SK-N-SH (cell line): ENCODE measurements around the gene C20orf96. TPM values are rescaled to one million over a fixed set of nuclear protein-coding genes. Genes with fewer than 3 reads are reported as not detected.

Source experiments
- CTCF ChIA-PET: fragments of 300-600, 350-600 bp; formaldehyde crosslinking; extraction: SDS; loops from one replicate; lab custom pipeline; 2021; lab: Yijun Ruan, JAX
- POLR2A ChIA-PET: fragments of 350-600 bp; sonication (Branson Sonifier 250); formaldehyde crosslinking; extraction: SDS; loops from one replicate; lab custom pipeline; 2020; ENCODE audit warnings: antibody characterized with exemption, inconsistent platforms; lab: Yijun Ruan, JAX
- DNase-seq: peaks from one replicate; pipeline ENCODE4 v3.0.0; 2012
- H2AFZ ChIP-seq: fragments of 200-600 bp; sonication (generic); 2 replicates; pipeline ENCODE4 v1.8.1; 2016; ENCODE audit warnings: antibody characterized with exemption, mild to moderate bottlenecking, low read depth
- H3F3A ChIP-seq: fragments of 200-600 bp; sonication (generic); replicated peaks from 2 replicates; pipeline ENCODE3; 2016; ENCODE audit warnings: antibody characterized with exemption, mild to moderate bottlenecking; ENCODE audit not compliant: insufficient read depth
- H3K27ac ChIP-seq, 2 experiments: fragments of 200-500 bp in 1 of 2; fragments of 200-600 bp in 1 of 2; sonication (Bioruptor generic) in 1 of 2; sonication (generic), shearing (Covaris generic) in 1 of 2; 2 replicates each; pipeline versions ENCODE4 v1.5.1 to v1.6.1; 2014 to 2016; ENCODE audit warnings: low read depth in 2 of 2, inconsistent platforms in 1 of 2, low read length in 1 of 2, mild to moderate bottlenecking in 1 of 2, mixed read lengths in 1 of 2
- H3K27me3 ChIP-seq: fragments of 200-600 bp; sonication (generic), shearing (Covaris generic); 2 replicates; pipeline ENCODE4 v1.6.1; 2016; ENCODE audit warnings: mixed run types; ENCODE audit not compliant: insufficient read depth
- H3K36me3 ChIP-seq, 2 experiments: fragments of 200-500 bp in 1 of 2; fragments of 200-600 bp in 1 of 2; sonication (Bioruptor generic) in 1 of 2; sonication (generic) in 1 of 2; replicated peaks in 1 of 2; 2 replicates each; pipeline versions ENCODE3 to v1.5.1; 2014 to 2016; ENCODE audit warnings: low read length in 1 of 2, mild to moderate bottlenecking in 1 of 2; ENCODE audit not compliant: insufficient read depth in 2 of 2, control insufficient read depth in 1 of 2
- H3K4me1 ChIP-seq, 2 experiments: fragments of 200-500 bp in 1 of 2; fragments of 200-600 bp in 1 of 2; sonication (Bioruptor generic) in 1 of 2; sonication (generic), shearing (Covaris generic) in 1 of 2; 2 replicates each; pipeline versions ENCODE4 v1.5.1 to v1.6.1; 2014 to 2016; ENCODE audit warnings: low read depth in 1 of 2, low read length in 1 of 2, mixed run types in 1 of 2; ENCODE audit not compliant: insufficient read depth in 2 of 2, control insufficient read depth in 1 of 2
- H3K4me2 ChIP-seq: fragments of 200-600 bp; sonication (generic), shearing (Covaris generic); 2 replicates; pipeline ENCODE4 v1.6.1; 2017; ENCODE audit warnings: mixed run types
- H3K4me3 ChIP-seq, 2 experiments: fragments of 200-500 bp in 1 of 2; fragments of 200-600 bp in 1 of 2; sonication (Bioruptor generic) in 1 of 2; sonication (generic), shearing (Covaris generic) in 1 of 2; 2 replicates each; pipeline versions ENCODE4 v1.5.1 to v1.8.1; 2014 to 2016; ENCODE audit warnings: low read depth in 2 of 2, inconsistent platforms in 1 of 2, low read length in 1 of 2, mild to moderate bottlenecking in 1 of 2, mixed read lengths in 1 of 2, moderate library complexity in 1 of 2
- H3K79me2 ChIP-seq: fragments of 200-600 bp; sonication (generic); 2 replicates; pipeline ENCODE4 v1.8.1; 2017; ENCODE audit warnings: mild to moderate bottlenecking; ENCODE audit not compliant: insufficient read depth
- H3K9ac ChIP-seq: fragments of 200-600 bp; sonication (generic); 2 replicates; pipeline ENCODE4 v1.6.1; 2017; ENCODE audit warnings: mixed run types
- H3K9me2 ChIP-seq: fragments of 200-600 bp; sonication (generic); 2 replicates; pipeline ENCODE4 v1.6.1; 2017; ENCODE audit warnings: mixed run types
- H3K9me3 ChIP-seq: fragments of 200-600 bp; sonication (generic); 2 replicates; pipeline ENCODE4 v1.6.1; 2017; ENCODE audit warnings: mixed run types, mild to moderate bottlenecking, moderate library complexity
- H4K20me1 ChIP-seq: fragments of 200-600 bp; sonication (generic); 2 replicates; pipeline ENCODE4 v1.6.1; 2017; ENCODE audit warnings: mild to moderate bottlenecking, mixed run types; ENCODE audit not compliant: insufficient read depth
- EP300 ChIP-seq, 2 experiments: IDR thresholded peaks; 2 replicates each; pipeline versions ENCODE4 v1.4.0 to v1.6.1; 2012; ENCODE audit warnings: borderline replicate concordance in 1 of 2, low read depth in 1 of 2, low read length in 1 of 2
- FOXM1 ChIP-seq: IDR thresholded peaks from 2 replicates; pipeline ENCODE4 v1.4.0; 2012; ENCODE audit warnings: low read depth, mild to moderate bottlenecking
- IRF3 ChIP-seq: fragments of 150-350 bp; IDR thresholded peaks from 2 replicates; pipeline ENCODE4 v1.6.1; 2016; ENCODE audit warnings: mild to moderate bottlenecking, low read depth, low read length
- JUND ChIP-seq: IDR thresholded peaks from 2 replicates; pipeline ENCODE4 v1.4.0; 2012
- NFIC ChIP-seq: IDR thresholded peaks from 2 replicates; pipeline ENCODE4 v1.4.0; 2012; ENCODE audit warnings: borderline replicate concordance
- RFX5 ChIP-seq: IDR thresholded peaks from 2 replicates; pipeline ENCODE4 v1.6.1; 2012; ENCODE audit warnings: mild to moderate bottlenecking, improper control_type of control experiment, low read length
- RXRA ChIP-seq: IDR thresholded peaks from 2 replicates; pipeline ENCODE4 v1.4.0; 2012; ENCODE audit warnings: low read depth, mild to moderate bottlenecking, borderline replicate concordance
- ZBTB33 ChIP-seq: IDR thresholded peaks from 2 replicates; pipeline ENCODE4 v1.4.0; 2012; ENCODE audit warnings: low read depth, borderline replicate concordance
- whole genome bisulfite sequencing: methylation state at CpG from one replicate; pipeline ENCODE4 v1.1.6; 2017; ENCODE audit warnings: low lambda C conversion rate; 5-methylcytosine and 5-hydroxymethylcytosine counted together
- polyA plus RNA-seq, 3 experiments: library from polyadenylated mRNA; depleted of rRNA; stranded (reverse); fragments of >200 nt; gene quantifications; 2 replicates each; pipeline ENCODE4 v1.2.3, GENCODE V29; 2012
- TF ChIP-seq, protein P1 (sequence below): IDR thresholded peaks from 2 replicates; pipeline ENCODE4 v1.6.1; 2012; ENCODE audit warnings: mild to moderate bottlenecking, low read depth, low read length, moderate library complexity
- TF ChIP-seq, protein P2 (sequence below): fragments of 150-350 bp; IDR thresholded peaks from 2 replicates; pipeline ENCODE4 v1.6.1; 2017; ENCODE audit warnings: antibody characterized with exemption, low read length, low read depth, borderline replicate concordance

The C20orf96 gene
- polyA plus RNA-seq, 1 of the 3 experiments (the other 2 are of a cell fraction) = 16.6 TPM

- POLR2A ChIA-PET = no interaction called here
- no peaks in the 10 kb centered on the region for H4K20me1 ChIP-seq
- DNase-seq = no peak
- no peaks in the 10 kb centered on the region for H3K4me1 ChIP-seq
- H3K36me3 ChIP-seq = peaks cover 0 to 23% of the 10 kb centered on the region in 2 experiments
- H3K4me2 ChIP-seq = no peak overlapping the region
- no peak overlapping the region for H3K27ac ChIP-seq
- H3K9ac ChIP-seq = no peak overlapping the region
- no peaks in the 10 kb centered on the region for H3K79me2 ChIP-seq
- TF ChIP-seq RXRA (no peak), JUND (no peak), NFIC (no peak), ZBTB33 (no peak)
- no peaks in the 10 kb centered on the region for H3K9me3 ChIP-seq
- H2AFZ ChIP-seq = no peak overlapping the region
- H3K4me3 ChIP-seq = no peak overlapping the region
- CTCF ChIA-PET = interaction anchor here (1.7 kb wide), 1 partner anchor 11 kb away, joined by 6 read pairs; no protein-coding TSS in a partner anchor
- H3K27me3 ChIP-seq = no peaks in the 10 kb centered on the region
- H3F3A ChIP-seq = no peaks in the 10 kb centered on the region
- no peaks in the 10 kb centered on the region for H3K9me2 ChIP-seq
- 96% methylated on average over 77 of the region's 88 CpGs for WGBS
Observed at GRCh38 chr20:278607-279571, 11.7 kb downstream of the C20orf96 start.

DNA sequence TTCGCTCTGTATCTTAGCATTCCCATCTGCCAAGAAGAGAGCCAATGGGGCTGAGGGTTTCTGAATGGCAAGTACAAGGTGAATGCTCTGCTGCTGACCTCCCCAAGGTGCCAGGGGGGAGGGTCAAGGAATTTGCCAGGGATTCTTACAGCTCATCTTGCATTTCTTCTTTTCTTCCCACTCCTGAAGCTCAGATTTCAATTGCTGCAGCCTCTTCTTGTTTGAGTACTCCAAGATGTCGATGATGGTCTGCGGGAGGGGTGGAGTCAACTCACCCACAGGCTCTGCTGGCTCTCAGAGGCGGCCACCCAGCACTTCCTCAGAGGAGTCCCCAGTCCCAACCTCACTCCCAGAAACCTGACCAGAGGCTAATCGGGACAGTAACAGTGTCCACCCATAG is 12.4 kb downstream of the C20orf96 start:
- CTCF ChIA-PET = interaction anchor here (1.7 kb wide), 1 partner anchor 10 kb away, joined by 6 read pairs; no protein-coding TSS in a partner anchor
- H3K9ac ChIP-seq = no peak overlapping the region

More for the DNA sequence above, 12.4 kb downstream of the C20orf96 start:
- Histone ChIP-seq H3K79me2 (no peaks in the 10 kb centered on the region), H3K27ac (no peak overlapping the region)
- DNase-seq = no peak
- TF ChIP-seq, protein P1, sequence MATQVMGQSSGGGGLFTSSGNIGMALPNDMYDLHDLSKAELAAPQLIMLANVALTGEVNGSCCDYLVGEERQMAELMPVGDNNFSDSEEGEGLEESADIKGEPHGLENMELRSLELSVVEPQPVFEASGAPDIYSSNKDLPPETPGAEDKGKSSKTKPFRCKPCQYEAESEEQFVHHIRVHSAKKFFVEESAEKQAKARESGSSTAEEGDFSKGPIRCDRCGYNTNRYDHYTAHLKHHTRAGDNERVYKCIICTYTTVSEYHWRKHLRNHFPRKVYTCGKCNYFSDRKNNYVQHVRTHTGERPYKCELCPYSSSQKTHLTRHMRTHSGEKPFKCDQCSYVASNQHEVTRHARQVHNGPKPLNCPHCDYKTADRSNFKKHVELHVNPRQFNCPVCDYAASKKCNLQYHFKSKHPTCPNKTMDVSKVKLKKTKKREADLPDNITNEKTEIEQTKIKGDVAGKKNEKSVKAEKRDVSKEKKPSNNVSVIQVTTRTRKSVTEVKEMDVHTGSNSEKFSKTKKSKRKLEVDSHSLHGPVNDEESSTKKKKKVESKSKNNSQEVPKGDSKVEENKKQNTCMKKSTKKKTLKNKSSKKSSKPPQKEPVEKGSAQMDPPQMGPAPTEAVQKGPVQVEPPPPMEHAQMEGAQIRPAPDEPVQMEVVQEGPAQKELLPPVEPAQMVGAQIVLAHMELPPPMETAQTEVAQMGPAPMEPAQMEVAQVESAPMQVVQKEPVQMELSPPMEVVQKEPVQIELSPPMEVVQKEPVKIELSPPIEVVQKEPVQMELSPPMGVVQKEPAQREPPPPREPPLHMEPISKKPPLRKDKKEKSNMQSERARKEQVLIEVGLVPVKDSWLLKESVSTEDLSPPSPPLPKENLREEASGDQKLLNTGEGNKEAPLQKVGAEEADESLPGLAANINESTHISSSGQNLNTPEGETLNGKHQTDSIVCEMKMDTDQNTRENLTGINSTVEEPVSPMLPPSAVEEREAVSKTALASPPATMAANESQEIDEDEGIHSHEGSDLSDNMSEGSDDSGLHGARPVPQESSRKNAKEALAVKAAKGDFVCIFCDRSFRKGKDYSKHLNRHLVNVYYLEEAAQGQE = no peak
- no peak for TF ChIP-seq IRF3
- TF ChIP-seq RFX5 = no peak
- no peak for TF ChIP-seq FOXM1
- TF ChIP-seq, protein P2, sequence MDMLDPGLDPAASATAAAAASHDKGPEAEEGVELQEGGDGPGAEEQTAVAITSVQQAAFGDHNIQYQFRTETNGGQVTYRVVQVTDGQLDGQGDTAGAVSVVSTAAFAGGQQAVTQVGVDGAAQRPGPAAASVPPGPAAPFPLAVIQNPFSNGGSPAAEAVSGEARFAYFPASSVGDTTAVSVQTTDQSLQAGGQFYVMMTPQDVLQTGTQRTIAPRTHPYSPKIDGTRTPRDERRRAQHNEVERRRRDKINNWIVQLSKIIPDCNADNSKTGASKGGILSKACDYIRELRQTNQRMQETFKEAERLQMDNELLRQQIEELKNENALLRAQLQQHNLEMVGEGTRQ = no peak
- no peak for TF ChIP-seq EP300 (IDR thresholded peaks at IDR 0.05; ENCODE audit: borderline replicate concordance in 1 of 2, low read depth in 1 of 2, low read length in 1 of 2)
- TF ChIP-seq, all 33 proteins: peak for 0
- no peaks in the 10 kb centered on the region for H3K27me3 ChIP-seq
- no peak overlapping the region for H3K4me2 ChIP-seq
- WGBS = 91% methylated on average over 5 of the region's 5 CpGs
- no peak overlapping the region for H3K4me3 ChIP-seq
- H3K4me1 ChIP-seq = no peaks in the 10 kb centered on the region
- no peak overlapping the region for H2AFZ ChIP-seq
- no peaks in the 10 kb centered on the region for H3K9me2 ChIP-seq
- H3K9me3 ChIP-seq = no peaks in the 10 kb centered on the region
- no peaks in the 10 kb centered on the region for H4K20me1 ChIP-seq
- POLR2A ChIA-PET = no interaction called here
- no peaks in the 10 kb centered on the region for H3F3A ChIP-seq
- H3K36me3 ChIP-seq = peaks cover 0 to 23% of the 10 kb centered on the region in 2 experiments
